GM18867 (cell line): ENCODE results near the gene DNM1.

Experiments
- ATAC-seq: cut with Tn5 transposase; IDR thresholded peaks from one replicate; pipeline ENCODE4 v1.9.1; 2021; ENCODE audit warnings: mild to moderate bottlenecking, moderate library complexity; ENCODE audit not compliant: unreplicated experiment

DNM1 gene

DNA sequence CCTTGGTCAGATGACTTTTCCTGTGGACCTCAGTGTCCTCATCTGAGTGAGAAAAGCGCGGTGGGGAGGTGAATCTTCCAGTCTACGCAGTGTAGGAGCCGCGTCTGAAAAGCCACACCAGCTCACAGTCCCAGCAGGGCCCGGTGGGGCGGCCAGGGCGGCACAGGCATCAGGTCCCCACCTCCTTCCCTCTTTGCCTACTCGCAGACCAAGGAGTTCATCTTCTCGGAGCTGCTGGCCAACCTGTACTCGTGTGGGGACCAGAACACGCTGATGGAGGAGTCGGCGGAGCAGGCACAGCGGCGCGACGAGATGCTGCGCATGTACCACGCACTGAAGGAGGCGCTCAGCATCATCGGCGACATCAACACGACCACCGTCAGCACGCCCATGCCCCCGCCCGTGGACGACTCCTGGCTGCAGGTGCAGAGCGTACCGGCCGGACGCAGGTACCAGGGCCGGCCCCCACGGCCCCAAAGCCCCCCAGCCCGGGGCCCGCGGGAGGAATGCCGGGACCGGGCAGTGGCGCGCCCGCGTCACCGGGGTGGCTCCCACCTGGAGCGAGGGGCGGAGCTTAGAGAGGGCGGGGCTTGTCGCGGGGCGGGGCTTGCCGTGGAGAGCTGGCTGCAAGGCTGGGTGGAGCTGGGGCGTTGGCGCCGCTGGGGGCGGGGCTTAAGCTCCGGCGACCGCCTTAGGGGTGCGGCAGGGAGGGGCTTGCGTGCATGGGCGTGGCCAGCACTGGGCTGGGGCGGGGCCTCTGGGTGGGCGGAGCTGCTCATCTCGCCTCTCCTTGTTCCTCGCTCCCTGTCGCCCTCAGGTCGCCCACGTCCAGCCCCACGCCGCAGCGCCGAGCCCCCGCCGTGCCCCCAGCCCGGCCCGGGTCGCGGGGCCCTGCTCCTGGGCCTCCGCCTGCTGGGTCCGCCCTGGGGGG lies 47.0 kb downstream of the DNM1 start:
- peak; percentile 91 for ATAC-seq

GRCh38 chr9:128250839-128251731 lies 47.9 kb downstream of the DNM1 start:
- peak; percentile 4 for ATAC-seq

- no peak for ATAC-seq
These were observed 48.5 kb downstream of the DNM1 start for GRCh38 chr9:128251732-128252100.

- ATAC-seq: no peak
These were observed 49.3 kb downstream of the DNM1 start for GRCh38 chr9:128252317-128253139.

DNA sequence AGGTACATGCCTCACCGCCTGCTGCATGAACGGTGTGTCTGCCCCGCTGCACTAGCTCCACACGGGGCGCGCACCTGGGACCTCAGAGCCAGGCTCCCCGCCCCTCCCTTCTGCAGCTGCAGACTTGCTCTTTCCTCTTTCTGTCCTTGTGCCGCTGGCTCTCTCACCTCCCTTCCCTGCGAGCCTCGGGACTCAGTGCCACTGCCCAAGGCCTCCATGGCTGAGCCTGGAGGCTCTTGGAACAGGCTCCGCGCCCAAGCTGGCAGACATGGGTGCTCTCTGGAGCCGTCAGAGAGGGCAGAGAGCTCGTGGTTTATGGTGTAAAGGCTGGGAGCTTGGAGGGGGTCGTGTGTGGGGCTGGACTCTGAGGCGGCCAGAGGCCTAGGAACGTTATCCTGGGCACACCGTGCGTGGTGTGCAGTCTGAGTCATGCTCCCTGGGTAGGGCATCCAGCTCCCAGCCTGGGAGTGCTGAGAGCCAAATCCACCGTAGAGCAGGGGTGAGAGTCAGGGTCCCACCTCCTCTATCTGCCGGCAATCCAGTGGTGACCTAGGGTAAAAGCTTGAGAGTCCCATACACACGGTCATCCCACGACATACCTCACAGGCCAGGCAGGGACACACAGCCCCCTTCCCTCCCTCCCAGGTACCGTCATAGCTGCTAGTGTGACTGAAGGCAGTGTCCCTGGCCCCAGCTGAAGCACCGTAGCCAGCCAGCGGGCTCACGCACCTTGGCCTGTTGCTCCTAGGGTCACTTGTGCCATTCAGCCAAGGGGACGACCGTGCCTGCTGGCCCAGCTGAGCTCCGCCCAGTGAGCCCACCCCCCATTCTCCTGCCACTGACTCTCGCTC lies 50.2 kb downstream of the DNM1 start:
- ATAC-seq: no peak

GRCh38 chr9:128253991-128254346 lies 50.8 kb downstream of the DNM1 start:
- ATAC-seq: no peak

DNA sequence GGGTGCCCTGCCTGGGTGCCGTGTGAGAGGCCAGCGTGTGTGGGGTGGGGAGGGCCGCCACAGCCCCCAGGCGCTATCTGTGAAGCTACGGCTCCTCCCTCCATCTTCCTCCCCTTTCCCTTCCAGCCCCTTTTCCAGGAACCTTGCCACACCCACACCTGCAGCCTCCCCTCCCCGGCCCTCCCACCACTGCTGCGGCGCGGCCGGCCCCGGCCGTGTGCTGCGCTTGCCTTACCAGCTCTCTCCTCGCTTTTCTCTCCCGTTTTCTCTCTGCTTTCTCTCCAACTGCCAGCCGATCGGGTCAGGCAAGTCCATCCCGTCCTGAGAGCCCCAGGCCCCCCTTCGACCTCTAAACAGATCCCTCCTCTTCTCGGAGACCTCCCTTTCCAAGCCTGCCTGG lies 51.2 kb downstream of the DNM1 start:
- no peak for ATAC-seq

DNA sequence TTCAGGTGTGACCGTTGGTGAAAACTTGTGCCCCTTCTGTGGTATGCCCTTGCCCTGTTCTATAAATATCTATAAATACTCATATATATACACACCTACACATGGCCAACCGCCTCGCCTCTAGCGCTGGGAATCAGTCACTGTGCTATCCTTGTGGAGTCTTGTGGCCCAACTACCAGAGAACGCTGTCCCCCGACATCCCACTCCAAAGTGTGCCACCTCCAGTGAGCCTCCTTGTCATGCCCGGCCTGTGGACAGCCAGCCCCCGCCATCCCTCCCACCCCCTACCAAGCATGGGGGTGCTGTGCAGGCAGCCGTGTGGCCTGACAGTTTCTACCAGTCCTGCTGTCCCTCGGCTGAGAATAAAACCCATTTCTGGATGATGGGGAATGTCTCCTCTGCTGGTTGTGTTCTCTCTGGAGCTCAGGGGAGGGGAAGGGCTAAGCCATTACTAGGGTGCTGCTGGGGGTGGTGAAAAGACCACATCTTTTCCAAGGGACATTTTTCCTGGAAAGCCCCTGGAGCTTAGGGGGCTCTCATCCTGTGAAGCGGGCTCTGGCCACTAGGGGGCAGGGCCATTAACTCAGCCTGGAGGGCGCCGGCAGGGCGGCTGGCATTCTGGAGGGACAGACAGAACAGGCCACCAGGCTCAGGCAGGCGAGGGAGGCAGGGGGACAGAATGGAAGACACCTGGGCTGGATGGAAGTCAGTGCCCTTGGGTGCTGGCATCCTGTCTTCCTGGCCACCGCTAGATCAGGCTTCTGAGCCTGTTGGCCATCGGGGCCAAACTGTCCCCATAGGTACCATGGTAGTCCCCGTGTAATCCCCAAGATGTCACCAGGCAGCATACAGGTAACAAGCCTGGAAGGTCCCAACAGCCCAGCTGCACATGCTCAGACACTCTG lies 51.9 kb downstream of the DNM1 start:
- ATAC-seq: no peak

DNA sequence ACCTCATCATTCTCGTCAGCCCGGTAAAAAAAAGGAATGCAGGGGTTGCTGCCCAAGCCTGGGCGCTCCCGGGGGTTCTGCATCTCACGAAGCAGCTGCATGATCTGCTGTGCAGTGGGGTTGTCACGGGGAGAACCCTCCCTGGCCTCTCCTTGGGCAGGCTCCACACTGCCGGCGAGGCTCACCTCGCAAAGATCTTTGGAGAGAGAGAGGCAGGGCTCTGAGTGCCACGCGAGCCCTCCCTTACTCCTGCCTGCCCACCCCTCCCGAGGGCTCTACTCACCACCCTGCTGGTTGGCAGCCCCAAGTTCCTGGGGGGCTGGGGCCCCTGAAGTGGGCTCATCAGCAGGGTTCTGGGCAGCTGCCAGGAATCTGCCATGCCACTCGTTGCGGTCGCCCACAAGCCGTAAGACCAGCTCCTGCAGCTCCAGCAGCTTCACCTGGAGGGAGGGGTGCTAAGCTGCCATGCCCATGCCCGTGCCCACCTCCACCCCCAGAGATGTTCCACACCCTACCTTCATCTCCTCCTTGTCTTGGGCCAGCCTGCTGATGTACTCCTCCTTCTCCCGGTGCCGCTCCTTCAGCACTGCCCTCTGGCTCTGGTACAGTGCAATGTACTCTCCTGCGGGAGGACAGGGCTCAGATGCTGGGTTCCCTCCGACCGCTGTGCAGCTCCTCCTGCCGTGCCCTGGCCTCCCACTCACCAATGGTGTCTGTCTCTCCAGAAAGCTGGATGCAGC lies 54.1 kb downstream of the DNM1 start:
- ATAC-seq: no peak

DNA sequence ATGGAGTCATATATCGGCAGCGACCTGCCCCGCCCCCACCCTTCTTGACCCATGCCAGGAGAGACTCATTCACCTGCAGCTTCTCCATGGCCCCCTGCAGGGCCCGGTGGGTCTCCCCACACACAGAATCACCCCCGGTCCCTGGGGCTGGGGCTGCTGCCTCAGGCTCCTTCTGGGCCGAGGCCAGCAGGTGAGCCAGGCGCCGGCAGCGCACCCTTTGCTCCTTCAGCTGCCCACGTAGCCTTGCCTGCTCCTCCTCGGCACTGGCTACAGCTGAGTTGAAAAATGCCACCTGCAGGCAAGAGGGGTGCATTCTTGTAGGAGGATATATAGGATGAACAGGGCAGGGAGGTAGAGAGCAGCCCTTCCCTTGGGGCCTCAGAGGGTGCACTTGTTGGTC lies 54.7 kb downstream of the DNM1 start:
- ATAC-seq: no peak

DNA sequence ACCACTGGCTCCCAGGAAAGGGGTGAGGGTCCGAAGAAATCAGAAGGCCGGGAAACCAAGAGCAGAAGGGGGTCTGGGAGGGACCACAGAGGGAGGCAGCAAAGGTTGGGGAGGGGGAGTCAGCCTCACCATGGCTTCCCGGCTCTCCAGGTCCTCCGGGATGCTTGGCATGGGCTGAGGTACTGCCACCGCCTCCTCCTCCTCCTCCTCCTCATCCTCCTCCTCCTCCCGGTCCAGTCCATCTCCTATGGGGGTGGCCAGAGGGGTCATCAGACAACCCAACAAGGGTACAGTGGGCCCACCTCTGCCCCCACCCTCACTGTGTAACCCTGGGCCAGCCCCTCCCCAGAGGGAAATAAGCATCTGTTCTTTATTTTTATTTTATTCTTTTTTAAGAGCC lies 55.1 kb downstream of the DNM1 start:
- no peak for ATAC-seq

DNA sequence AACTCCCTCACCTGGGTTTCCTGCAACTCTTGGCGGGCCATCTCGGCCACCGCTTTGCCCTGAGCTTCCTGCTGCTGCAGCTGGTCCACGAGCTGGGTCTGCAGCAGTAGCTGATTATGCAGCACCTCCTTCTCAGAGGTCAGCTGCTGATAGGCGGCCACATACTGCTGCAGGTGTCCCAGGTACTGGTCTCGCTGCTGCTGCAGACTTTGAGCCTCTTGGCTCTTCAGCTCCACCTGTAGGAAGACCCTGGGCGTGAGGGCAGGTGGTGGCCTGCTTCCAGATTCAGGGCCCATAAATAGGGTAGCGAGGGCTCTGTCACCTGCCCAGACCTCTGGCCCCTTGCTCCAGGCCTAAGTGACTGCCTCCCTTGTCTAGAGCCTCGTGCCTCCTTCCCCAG lies 56.0 kb downstream of the DNM1 start:
- no peak for ATAC-seq

GRCh38 chr9:128260340-128260739 lies 57.2 kb downstream of the DNM1 start:
- no peak for ATAC-seq

DNA sequence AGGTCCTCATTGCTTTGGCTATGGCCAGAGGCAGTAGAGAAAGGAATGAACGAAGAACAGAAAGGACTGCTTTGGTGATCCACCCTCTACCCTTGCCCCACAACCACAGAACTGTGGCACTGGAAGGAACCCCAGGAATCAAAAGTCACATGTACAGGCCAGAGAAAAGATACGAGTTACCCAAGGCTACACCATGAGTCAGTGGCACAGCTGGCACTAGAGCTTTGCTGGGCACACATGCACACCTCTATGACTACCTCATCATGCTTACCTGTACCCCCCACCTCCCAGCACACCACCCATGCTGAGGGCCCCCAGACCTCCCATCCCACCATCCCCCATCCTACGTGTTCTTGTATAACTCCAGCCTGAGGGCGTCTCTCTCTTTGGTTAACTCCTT lies 59.5 kb downstream of the DNM1 start:
- no peak for ATAC-seq

DNA sequence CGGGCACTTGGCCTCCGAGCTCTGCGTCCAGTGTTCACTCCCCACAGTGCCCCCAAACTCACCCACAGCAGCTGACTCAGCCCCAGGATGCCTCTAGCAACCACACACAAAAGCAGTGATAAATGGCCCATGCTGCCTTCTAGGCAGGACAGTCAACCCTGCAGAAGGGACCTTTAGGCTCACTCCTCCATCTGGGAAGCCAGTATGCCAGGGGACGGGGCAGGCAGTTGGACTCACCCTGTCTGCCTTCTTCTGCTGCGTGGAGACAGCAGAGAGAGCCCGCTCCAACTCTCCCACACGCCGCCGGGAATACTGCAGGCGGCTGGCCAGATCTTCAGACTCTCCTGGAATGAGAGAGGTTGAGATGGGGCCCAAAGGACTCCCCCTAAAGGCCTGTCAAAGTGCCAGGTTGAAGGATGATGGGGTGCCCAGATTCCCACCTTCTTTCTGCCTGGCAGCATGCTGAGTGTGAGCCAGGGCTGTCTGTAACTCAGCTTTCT lies 62.2 kb downstream of the DNM1 start:
- no peak for ATAC-seq

- ATAC-seq: no peak
These were observed 63.9 kb downstream of the DNM1 start for GRCh38 chr9:128266868-128267590.

DNA sequence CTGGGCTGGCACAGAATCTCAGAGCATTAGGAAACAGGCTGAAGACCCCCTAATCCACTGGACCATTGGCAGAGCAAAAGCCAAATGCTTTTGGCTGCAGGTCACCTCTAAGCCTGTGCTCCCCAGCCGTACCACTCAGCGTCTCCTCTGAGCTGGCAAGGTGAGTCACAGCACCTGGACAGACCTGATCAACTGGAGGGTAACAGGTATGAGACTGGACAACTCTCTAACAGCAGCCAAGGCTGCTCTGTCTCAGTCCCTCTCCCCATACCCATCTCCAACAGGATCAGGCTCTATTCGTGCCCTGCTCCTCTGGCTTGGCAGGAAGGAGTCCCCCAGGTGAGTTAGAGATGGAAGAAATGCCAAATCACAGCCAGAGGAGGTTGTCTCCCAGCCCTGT lies 67.9 kb downstream of the DNM1 start:
- ATAC-seq: no peak

DNA sequence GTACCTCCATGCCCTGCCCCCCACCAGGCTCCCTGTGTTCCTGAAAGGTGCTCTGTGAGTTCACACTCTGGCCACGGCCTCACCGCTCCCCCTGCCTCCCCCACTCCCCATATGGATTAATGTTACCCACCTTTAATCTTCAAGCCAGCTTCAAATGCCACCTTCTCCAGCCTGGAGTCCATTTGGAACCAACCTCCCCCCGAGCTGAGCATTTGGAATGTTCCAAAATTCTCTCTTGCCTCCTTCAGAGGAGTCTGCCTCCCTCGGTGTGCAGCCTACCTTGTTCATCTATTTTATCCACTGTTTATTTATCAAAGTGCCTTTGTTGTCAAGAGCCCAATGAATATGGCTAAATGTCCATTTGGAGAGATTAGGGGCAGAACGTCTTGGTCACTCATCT lies 68.3 kb downstream of the DNM1 start:
- ATAC-seq: no peak
